Heart right ventricle (tissue), 16 donors: ENCODE results near the gene CDK5RAP3. TPM values are rescaled to one million over a fixed set of nuclear protein-coding genes. Genes with fewer than 3 reads are reported as not detected.

ENCODE experiments used
- ATAC-seq, 8 donors: fragments of 200-7000 bp; cut with Tn5 transposase; one replicate each; pipeline ENCODE4 v1.9.1; 2020; ENCODE audit warnings: mild to moderate bottlenecking in 8 of 8, moderate library complexity in 8 of 8, moderate number of reproducible peaks in 1 of 8
- DNase-seq, 2 donors: peaks; one replicate each; pipeline ENCODE4 v3.0.0-alpha.2; 2020
- H3K27ac ChIP-seq, 10 donors: fragments of 200-600 bp; sonication (generic) in 2 of 10; one replicate each; pipeline versions ENCODE4 v1.5.0 to v1.8.0; 2020 to 2022; ENCODE audit warnings: mild to moderate bottlenecking in 3 of 10
- H3K27me3 ChIP-seq, 7 donors: fragments of 200-600 bp; one replicate each; pipeline ENCODE4 v1.8.0; 2021 to 2022; ENCODE audit warnings: mild to moderate bottlenecking in 2 of 7
- H3K36me3 ChIP-seq, 9 donors: fragments of 200-600 bp; sonication (generic) in 1 of 9; one replicate each; pipeline versions ENCODE4 v1.5.0 to v1.8.0; 2020 to 2022; ENCODE audit warnings: mild to moderate bottlenecking in 2 of 9
- H3K4me1 ChIP-seq, 9 donors: fragments of 200-600 bp; sonication (generic) in 1 of 9; one replicate each; pipeline versions ENCODE4 v1.5.0 to v1.8.0; 2020 to 2022; ENCODE audit warnings: mild to moderate bottlenecking in 4 of 9
- H3K4me3 ChIP-seq, 10 donors: fragments of 200-600 bp; sonication (generic) in 2 of 10; one replicate each; pipeline versions ENCODE4 v1.5.0 to v1.8.0; 2020 to 2022; ENCODE audit warnings: mild to moderate bottlenecking in 7 of 10, moderate library complexity in 2 of 10
- H3K9me3 ChIP-seq, 11 donors: fragments of 200-600 bp in 10 of 11; sonication (generic) in 2 of 11; one replicate each; pipeline versions ENCODE4 v1.5.0 to v1.8.0; 2013 to 2022; ENCODE audit warnings: mild to moderate bottlenecking in 2 of 11, control low read depth in 1 of 11, moderate library complexity in 1 of 11
- WGBS, 2 donors: extraction: QIAGEN DNeasy Blood & Tissue Kit; methylation state at CpG; one replicate each; pipeline ENCODE4 v1.1.7; 2013; ENCODE audit warnings: inconsistent platforms in 1 of 2; 5-methylcytosine and 5-hydroxymethylcytosine counted together
- intact Hi-C, 10 donors: fragments of 100-400 bp; cut with DNase I; formaldehyde crosslinking; loops; one replicate each; pipeline versions ENCODE4 v1.11.1 to v1.14.2; 2022
- polyA plus RNA-seq, 2 donors: library from polyadenylated mRNA; stranded (reverse); fragments of 200-250 nt; gene quantifications; one replicate each; pipeline ENCODE4 v1.2.3, GENCODE V29; 2013
- total RNA-seq, 10 donors: library from RNA; stranded (reverse); fragmentation: NEBNext Ultra II Directional in 3 of 10; extraction: Animal tissue kit (Norgen Biotek cat#: 25700) in 3 of 10; gene quantifications; one replicate each; pipeline versions ENCODE4 v1.2.1 to v1.2.4, GENCODE V29; 2021 to 2023
- TF ChIP-seq, protein P1 (sequence below), 9 donors: fragments of 200-600 bp; sonication (generic) in 2 of 9; IDR thresholded peaks; one replicate each; pipeline versions ENCODE4 v1.5.0 to v1.8.0; 2021 to 2022; ENCODE audit warnings: antibody characterized with exemption in 9 of 9, mild to moderate bottlenecking in 5 of 9, moderate library complexity in 1 of 9
- donor health status: Arrhythmogenic right ventricular cardiomyopathy.
- donor health status: ischemic (EF 13 %, LVEDD 7.1; RV severe dilation, severe dysfunction).
- donor health status: healthy with polysubstance abuse.
- donor health status: DM: no; HTN: yes; CAD: no.
- donor health status: DM: no; HTN: no; CAD: no.
- donor health status: ischemic (EF 25% LVEDD 6.9; RV normal size, moderate dysfunction).
- donor health status: ischemic (EF 25% LVEDD 5.7; RV mildly dilated, moderate dysfunction).
- donor health status: healthy.
- donor health status: DM: yes; HTN: yes; CAD: no.
- donor health status: Ischemic cardiomyopathy.
- donor health status: ischemic (EF 35%, LVEDD 5.7; RV mildly dilated, moderate dysfunction).
- donor health status: nonischemic (EF 11% LVEDD 7.7; RV severe dilation, severe dysfunction).
- donor health status: DM: yes; HTN: yes; CAD: no.
- donor health status: PGD.
- donor health status: ischemic (EF 29% LVEDD 5.4; RV normal size, mild dysfunction).
- donor health status: nonischemic (EF 23%, LVEDD 6.1; RV moderate dilation, normal function).

The CDK5RAP3 gene
- total and polyA plus RNA-seq, 12 donors: 44.0 to 143 (median 64.2) TPM

DNA sequence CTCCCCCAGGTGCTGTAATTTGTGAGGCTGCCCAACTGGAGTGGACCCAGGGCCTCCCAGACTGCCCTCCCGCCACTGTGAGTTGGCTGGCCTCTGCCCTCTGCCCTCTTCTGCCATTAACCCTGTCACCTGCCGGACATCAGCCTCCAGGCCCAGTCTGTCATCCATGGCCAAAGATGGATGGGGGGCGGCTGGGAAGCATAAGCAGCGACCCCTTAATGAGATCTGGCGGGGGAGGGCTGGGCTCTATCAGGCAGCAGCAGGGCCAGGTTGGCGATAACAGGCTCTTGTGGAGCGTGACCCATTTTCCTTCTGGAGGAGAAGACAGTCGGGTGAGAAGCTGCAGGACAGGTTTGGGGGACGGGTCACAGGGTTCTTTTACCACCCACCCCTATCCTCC lies 25.3 kb downstream of the CDK5RAP3 start:
- no peaks in the 10 kb centered on the region for H3K36me3 ChIP-seq
- no peak overlapping the region for H3K27ac ChIP-seq
- DNase-seq (no peak), ATAC-seq (no peak)
- peaks cover 0 to 25% (median 11%) of the 10 kb centered on the region in 9 donors for H3K4me1 ChIP-seq
- TF ChIP-seq, protein P1, sequence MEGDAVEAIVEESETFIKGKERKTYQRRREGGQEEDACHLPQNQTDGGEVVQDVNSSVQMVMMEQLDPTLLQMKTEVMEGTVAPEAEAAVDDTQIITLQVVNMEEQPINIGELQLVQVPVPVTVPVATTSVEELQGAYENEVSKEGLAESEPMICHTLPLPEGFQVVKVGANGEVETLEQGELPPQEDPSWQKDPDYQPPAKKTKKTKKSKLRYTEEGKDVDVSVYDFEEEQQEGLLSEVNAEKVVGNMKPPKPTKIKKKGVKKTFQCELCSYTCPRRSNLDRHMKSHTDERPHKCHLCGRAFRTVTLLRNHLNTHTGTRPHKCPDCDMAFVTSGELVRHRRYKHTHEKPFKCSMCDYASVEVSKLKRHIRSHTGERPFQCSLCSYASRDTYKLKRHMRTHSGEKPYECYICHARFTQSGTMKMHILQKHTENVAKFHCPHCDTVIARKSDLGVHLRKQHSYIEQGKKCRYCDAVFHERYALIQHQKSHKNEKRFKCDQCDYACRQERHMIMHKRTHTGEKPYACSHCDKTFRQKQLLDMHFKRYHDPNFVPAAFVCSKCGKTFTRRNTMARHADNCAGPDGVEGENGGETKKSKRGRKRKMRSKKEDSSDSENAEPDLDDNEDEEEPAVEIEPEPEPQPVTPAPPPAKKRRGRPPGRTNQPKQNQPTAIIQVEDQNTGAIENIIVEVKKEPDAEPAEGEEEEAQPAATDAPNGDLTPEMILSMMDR (IDR thresholded peaks at IDR 0.05): no peak
- no peak overlapping the region for H3K4me3 ChIP-seq
- 74 to 84% methylated on average over 9 of the region's 9 CpGs for WGBS, 2 donors
- intact Hi-C loops: no loop called here
- peaks cover 0 to 9% (median 0%) of the 10 kb centered on the region in 7 donors for H3K27me3 ChIP-seq
- no peaks in the 10 kb centered on the region for H3K9me3 ChIP-seq

DNA sequence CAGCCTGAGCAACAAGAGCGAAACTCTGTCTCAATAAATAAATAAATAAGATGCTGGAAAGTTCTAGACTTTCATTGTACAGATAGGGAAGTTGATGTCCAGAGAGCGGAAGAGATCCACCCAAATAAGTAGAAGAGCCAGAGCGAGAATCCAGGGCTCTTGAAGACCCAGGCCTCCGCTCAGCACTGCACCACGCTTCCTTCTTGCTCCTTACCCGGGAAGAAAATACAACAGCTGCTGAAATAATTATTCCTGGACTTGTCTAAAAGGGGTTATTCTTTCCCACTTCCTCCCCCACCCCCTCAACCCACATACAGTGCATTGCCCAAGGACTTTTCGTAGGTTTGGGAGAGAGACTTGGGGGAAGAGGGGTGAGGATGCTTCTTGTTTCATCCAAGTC lies 26.7 kb downstream of the CDK5RAP3 start:
- no peaks in the 10 kb centered on the region for H3K36me3 ChIP-seq
- 75 to 78% methylated on average over 7 of the region's 7 CpGs for WGBS, 2 donors

DNA sequence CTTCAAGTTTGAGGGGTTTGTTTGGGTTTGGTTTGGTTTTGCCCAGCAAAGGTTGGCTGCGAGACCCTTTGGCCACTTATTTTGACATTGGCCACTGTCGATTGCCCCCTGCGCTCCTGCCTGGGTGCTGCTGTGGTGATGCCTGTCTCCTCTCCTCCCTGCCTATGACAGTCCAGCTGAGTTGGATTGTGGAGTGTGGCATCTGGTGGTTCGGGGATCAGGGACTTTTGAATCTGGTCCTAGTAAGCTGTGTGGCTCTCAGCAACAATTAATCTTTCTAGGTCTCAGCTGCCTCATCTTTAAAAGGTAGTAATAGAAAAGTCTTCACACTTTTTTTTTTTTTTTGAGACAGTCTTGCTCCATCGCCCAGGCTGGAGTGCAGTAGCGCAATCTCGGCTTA lies 27.1 kb downstream of the CDK5RAP3 start:
- Histone ChIP-seq H3K27ac (peak overlapping the region in 1 of 10 donors; percentile 31), H3K9me3 (no peaks in the 10 kb centered on the region), H3K4me3 (no peak overlapping the region), H3K36me3 (no peaks in the 10 kb centered on the region), H3K4me1 (peaks cover 0 to 43% (median 13%) of the 10 kb centered on the region in 9 donors), H3K27me3 (peaks cover 0 to 9% (median 0%) of the 10 kb centered on the region in 7 donors)
- DNase-seq: no peak
- WGBS, 2 donors: 95 to 96% methylated on average over 7 of the region's 7 CpGs
- TF ChIP-seq, protein P1 (IDR thresholded peaks at IDR 0.05): no peak
- ATAC-seq: no peak
- intact Hi-C loops: no loop called here

More for the DNA sequence above, 26.7 kb downstream of the CDK5RAP3 start:
- Histone ChIP-seq H3K4me3 (no peak overlapping the region), H3K27ac (peak overlapping the region in 1 of 10 donors; percentile 31), H3K27me3 (peaks cover 0 to 9% (median 0%) of the 10 kb centered on the region in 7 donors), H3K9me3 (no peaks in the 10 kb centered on the region), H3K4me1 (peaks cover 0 to 38% (median 11%) of the 10 kb centered on the region in 9 donors)
- TF ChIP-seq, protein P1 (IDR thresholded peaks at IDR 0.05): no peak
- DNase-seq (no peak), ATAC-seq (no peak)
- intact Hi-C loops: no loop called here

DNA sequence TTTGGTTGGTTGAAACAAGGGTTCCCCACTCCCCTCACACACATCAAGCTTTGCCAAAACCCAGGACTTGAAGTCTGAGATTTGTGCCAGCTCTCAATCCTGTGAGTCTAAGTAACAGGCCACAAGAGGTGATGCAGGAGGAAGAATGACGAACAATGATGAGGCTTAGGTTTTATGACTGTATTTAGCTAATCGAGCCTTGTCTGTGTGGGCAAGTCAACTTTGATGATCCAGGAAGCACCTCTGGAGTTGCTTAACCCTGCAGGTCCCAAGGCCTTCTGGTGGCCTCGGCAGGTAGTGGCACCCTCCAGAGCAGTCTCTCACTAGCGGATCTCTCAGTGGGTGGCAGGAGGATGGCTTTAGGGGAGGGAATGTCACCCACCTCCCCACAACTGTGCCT lies 28.7 kb downstream of the CDK5RAP3 start:
- 55 to 57% methylated on average over 4 of the region's 4 CpGs for WGBS, 2 donors
- no peak for DNase-seq
- intact Hi-C loops: no loop called here

More for the DNA sequence above, 28.7 kb downstream of the CDK5RAP3 start:
- ATAC-seq: no peak
- Histone ChIP-seq H3K4me3 (no peak overlapping the region), H3K9me3 (no peaks in the 10 kb centered on the region), H3K36me3 (no peaks in the 10 kb centered on the region), H3K27ac (no peak overlapping the region), H3K4me1 (peaks cover 0 to 58% (median 15%) of the 10 kb centered on the region in 9 donors), H3K27me3 (peaks cover 0 to 3% (median 0%) of the 10 kb centered on the region in 7 donors)
- TF ChIP-seq, protein P1 (IDR thresholded peaks at IDR 0.05): no peak
